ENCODE results near the gene TBC1D22A. TPM values are rescaled to one million over a fixed set of nuclear protein-coding genes. Genes with fewer than 3 reads are reported as not detected.

The TBC1D22A gene
- total RNA-seq, 1 experiment from 2014 or later, result 7.2 TPM

- peak; percentile 7 for DNase-seq (ENCODE audit: low read depth)
These were observed 391.5 kb downstream of the TBC1D22A start for GRCh38 chr22:47153854-47154525.

DNA sequence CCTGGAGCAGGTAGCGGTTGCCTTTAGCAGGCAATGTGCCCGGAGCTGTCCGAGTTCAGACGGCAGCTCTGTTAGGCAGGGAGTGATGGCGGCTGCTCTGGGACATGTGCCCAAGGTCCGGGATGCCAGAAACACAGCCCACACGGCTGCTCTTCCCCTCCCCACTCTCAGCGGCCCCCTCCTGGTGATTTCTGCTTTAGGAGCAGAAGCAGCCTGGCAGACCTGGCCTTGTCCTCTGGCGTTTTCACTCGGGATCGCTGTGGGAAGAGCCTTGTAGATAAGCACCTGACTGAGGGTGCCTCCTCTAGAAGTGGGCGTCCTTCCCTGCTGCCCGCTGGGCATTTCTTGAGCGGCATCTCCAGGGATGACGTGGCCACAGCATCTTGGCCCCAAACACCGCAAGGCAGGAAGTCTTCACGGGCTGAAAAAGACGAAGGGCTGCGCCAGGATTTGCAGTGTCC, 392.2 kb downstream of the TBC1D22A start:
- peak; percentile 89 for DNase-seq (ENCODE audit: low read depth)

GRCh38 chr22:47155131-47155885, 392.9 kb downstream of the TBC1D22A start:
- no peak for DNase-seq (ENCODE audit: low read depth)

DNA sequence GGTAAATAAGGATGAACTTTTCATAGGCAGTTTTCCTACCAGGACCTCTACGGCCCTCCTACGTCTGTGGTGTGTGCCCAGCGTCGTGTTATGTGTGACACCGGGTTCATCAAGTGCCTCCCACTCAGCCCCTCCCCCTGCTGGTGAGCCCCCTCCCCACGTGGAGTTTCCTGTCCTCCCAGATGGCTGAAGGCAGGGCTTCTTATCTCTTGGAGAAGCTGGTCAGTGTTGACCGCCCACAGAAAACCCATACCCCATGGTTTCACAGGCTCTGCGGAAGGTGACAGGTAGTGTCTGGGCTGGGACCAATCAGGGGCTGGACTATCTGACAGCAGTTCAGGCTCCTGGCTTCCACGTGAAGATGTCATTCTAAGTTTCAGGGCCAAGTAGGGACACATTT, 393.5 kb downstream of the TBC1D22A start:
- DNase-seq (ENCODE audit: low read depth), result no peak

- DNase-seq (ENCODE audit: low read depth), result no peak
These were observed 394.1 kb downstream of the TBC1D22A start for GRCh38 chr22:47156352-47157092.

DNA sequence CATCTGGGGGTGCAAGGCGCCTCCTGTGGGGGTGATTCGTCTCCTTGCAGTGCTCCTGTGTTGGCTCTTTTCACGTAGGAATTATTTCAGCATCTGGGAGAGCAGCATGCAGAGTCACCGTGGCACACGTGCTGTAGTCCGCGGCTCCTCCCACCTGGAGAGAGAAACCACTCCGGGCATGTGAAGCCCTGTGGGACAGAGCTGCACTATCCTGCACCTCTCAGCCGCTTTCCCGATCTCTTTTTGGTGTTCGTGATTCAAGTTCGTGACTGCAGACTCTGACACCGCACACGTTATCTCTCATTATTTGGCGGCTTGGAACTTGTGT, 394.6 kb downstream of the TBC1D22A start:
- DNase-seq (ENCODE audit: low read depth), result no peak

- no peak for DNase-seq (ENCODE audit: low read depth)
These were observed 395.2 kb downstream of the TBC1D22A start for GRCh38 chr22:47157486-47158270.

- DNase-seq (ENCODE audit: low read depth), result no peak
These were observed 396.0 kb downstream of the TBC1D22A start for GRCh38 chr22:47158457-47158856.

DNA sequence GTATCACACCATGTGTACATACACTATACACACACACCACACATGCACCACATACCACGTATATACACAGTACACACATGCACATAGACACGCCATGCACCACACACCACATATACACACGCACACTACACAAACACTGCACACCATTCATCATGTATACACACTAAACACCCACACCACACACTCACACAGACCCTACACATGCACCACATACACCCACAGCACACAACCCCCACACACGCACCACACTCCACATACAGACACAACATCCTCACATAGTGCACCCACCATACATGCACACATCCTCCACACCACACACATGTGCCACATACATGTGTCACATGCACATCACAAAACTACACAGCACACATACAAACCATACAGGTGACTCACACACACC, 397.1 kb downstream of the TBC1D22A start:
- DNase-seq (ENCODE audit: low read depth), result no peak

- DNase-seq (ENCODE audit: low read depth), result no peak
These were observed 397.7 kb downstream of the TBC1D22A start for GRCh38 chr22:47160141-47160541.

- no peak for DNase-seq (ENCODE audit: low read depth)
These were observed 398.5 kb downstream of the TBC1D22A start for GRCh38 chr22:47160781-47161520.

GRCh38 chr22:47161631-47162030, 399.2 kb downstream of the TBC1D22A start:
- no peak for DNase-seq (ENCODE audit: low read depth)

GRCh38 chr22:47162865-47163264, 400.4 kb downstream of the TBC1D22A start:
- no peak for DNase-seq (ENCODE audit: low read depth)

GRCh38 chr22:47163481-47163855, 401.0 kb downstream of the TBC1D22A start:
- DNase-seq (ENCODE audit: low read depth), result no peak

DNA sequence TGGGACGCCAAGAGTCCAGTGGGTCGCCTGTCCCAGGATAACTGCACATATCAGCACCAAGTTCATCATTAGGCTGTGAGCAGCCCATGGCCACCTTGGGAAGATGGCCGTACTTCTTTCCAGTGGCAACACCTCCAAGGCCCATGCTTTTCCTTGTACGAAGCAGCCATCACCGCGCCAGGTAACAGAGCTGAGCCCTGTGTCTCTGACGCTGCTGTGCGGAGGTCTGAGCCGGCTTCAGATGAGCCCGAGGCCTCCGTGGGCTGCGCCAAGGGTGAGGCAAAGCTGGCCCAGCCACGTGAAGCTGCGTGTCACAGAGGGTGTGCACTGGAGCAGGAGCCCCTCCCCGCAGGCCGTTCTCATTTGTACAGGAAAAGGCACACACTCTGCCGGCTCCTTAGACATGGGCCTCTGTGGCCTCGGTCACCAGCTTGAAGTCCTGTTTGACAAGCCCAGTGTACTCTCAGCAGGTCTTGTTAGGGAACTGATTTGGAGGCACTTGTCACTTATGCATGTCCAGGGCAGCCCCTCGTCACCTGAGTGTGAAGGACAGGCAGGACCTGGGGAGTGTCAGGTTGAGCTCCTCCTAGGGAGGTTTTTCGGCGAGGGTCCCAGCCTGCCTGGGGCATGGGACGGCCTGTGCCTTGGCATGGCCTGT, 401.5 kb downstream of the TBC1D22A start:
- DNase-seq (ENCODE audit: low read depth), result no peak

- DNase-seq (ENCODE audit: low read depth), result no peak
These were observed 402.3 kb downstream of the TBC1D22A start for GRCh38 chr22:47164514-47165337.

GRCh38 chr22:47165338-47166032, 403.0 kb downstream of the TBC1D22A start:
- DNase-seq (ENCODE audit: low read depth), result no peak

- DNase-seq (ENCODE audit: low read depth), result no peak
These were observed 403.6 kb downstream of the TBC1D22A start for GRCh38 chr22:47166033-47166404.

DNA sequence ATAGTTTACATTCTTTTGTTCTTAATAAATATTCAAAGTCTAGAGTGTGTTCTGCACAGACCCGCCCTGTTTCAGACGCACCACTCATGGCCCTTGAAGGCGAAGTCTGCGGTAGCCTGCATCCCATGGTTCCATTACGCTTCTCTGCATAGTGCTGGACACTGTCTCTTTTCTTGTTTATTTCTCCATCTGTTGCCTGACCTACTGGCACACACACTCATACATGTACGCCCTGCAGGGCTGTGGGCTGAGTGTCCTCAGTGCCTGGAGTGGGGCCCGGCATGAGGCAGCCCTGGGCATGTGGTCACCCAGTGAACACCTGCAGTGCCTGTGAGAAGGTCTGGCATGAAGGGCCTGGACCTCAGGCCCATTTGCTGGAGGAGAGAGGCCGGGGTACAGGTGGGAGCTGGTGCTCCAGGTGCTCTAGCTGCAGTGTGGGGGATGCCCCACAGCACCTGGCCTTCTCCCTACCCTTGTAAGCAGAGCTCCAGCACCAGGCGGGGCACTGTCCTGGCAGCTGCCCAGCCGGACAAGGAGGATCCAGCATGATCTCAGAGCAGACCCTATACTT, 404.1 kb downstream of the TBC1D22A start:
- DNase-seq (ENCODE audit: low read depth), result no peak

Measured in RPMI7951 (cell line).